ENCODE results near the gene SERPINA6. TPM values are rescaled to one million over a fixed set of nuclear protein-coding genes. Genes with fewer than 3 reads are reported as not detected.
"Not testable (repeated sequence)": the region's sequence is repeated elsewhere in the genome, so short reads cannot be mapped to it uniquely, and the experiment has no call there.

Gene SERPINA6
- total RNA-seq, 1 donor from 2014 or later, result not detected

- POLR2A ChIA-PET, result no interaction called here
- TF ChIP-seq CTCF (IDR thresholded peaks at IDR 0.05), result no peak
- H3K9me3 Mint-ChIP-seq, result peaks cover 21% of the 10 kb centered on the region
- H3K4me1 Mint-ChIP-seq, result no peaks in the 10 kb centered on the region
- H3K27ac Mint-ChIP-seq, result no peak overlapping the region
- no peaks in the 10 kb centered on the region for H3K27me3 Mint-ChIP-seq
- H3K4me3 Mint-ChIP-seq, result no peak overlapping the region
- intact Hi-C loops (cut with micrococcal nuclease), result no loop called here
- DNase-seq (no peak), ATAC-seq (ENCODE audit: low read depth) (no peak)
- no peaks in the 10 kb centered on the region for H3K36me3 Mint-ChIP-seq (ENCODE audit: low read depth)
- CTCF ChIA-PET, result no interaction called here
Observed at GRCh38 chr14:94306047-94306978, 16.8 kb downstream of the SERPINA6 start.

- DNase-seq, result no peak
- H3K4me1 Mint-ChIP-seq, result no peaks in the 10 kb centered on the region
- peaks cover 21% of the 10 kb centered on the region for H3K9me3 Mint-ChIP-seq
- POLR2A ChIA-PET, result no interaction called here
- TF ChIP-seq CTCF (IDR thresholded peaks at IDR 0.05), result no peak
- no peaks in the 10 kb centered on the region for H3K36me3 Mint-ChIP-seq (ENCODE audit: low read depth)
- no peak overlapping the region for H3K4me3 Mint-ChIP-seq
- no peak for ATAC-seq (ENCODE audit: low read depth)
- no peaks in the 10 kb centered on the region for H3K27me3 Mint-ChIP-seq
- no peak overlapping the region for H3K27ac Mint-ChIP-seq
- CTCF ChIA-PET, result no interaction called here
- intact Hi-C loops (cut with micrococcal nuclease), result no loop called here
Observed at GRCh38 chr14:94305620-94306019, 17.5 kb downstream of the SERPINA6 start.

- intact Hi-C loops (cut with micrococcal nuclease), result no loop called here
- H3K4me3 Mint-ChIP-seq, result no peak overlapping the region
- ChIA-PET CTCF (no interaction called here), POLR2A (no interaction called here)
- ATAC-seq (ENCODE audit: low read depth) (no peak), DNase-seq (no peak)
- no peak for TF ChIP-seq CTCF (IDR thresholded peaks at IDR 0.05)
- H3K27me3 Mint-ChIP-seq, result no peaks in the 10 kb centered on the region
- no peaks in the 10 kb centered on the region for H3K4me1 Mint-ChIP-seq
- no peaks in the 10 kb centered on the region for H3K36me3 Mint-ChIP-seq (ENCODE audit: low read depth)
- H3K9me3 Mint-ChIP-seq, result peaks cover 21% of the 10 kb centered on the region
- no peak overlapping the region for H3K27ac Mint-ChIP-seq
Observed at GRCh38 chr14:94304243-94304642, 18.9 kb downstream of the SERPINA6 start.

GRCh38 chr14:94303111-94303510 lies 20.0 kb downstream of the SERPINA6 start:
- ChIA-PET CTCF (no interaction called here), POLR2A (no interaction called here)
- Mint-ChIP-seq H3K4me3 (no peak overlapping the region), H3K27ac (no peak overlapping the region), H3K9me3 (peaks cover 14% of the 10 kb centered on the region), H3K4me1 (no peaks in the 10 kb centered on the region), H3K36me3 (ENCODE audit: low read depth) (no peaks in the 10 kb centered on the region), H3K27me3 (no peaks in the 10 kb centered on the region)
- TF ChIP-seq CTCF (IDR thresholded peaks at IDR 0.05), result no peak
- intact Hi-C loops (cut with micrococcal nuclease), result no loop called here
- DNase-seq, result no peak
- ATAC-seq (ENCODE audit: low read depth), result no peak

DNA sequence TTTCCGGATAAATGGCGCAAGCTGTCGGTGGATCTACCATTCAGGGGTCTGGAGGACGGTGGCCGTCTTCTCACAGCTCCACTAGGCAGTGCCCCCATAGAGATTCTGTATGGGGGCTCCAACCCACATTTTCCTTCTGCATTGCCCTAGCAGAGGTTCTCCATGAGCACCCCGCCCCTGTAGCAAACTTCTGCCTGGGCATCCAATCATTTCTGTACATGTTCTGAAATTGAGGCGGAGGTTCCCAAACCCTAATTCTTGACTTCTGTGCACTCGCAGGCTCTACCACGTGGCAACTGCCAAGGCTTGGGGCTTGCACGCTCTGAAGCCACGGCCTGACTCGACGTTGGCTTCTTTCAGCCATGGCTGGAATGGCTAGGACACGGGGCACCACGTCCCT lies 25.0 kb downstream of the SERPINA6 start:
- Mint-ChIP-seq H3K36me3 (ENCODE audit: low read depth) (no peaks in the 10 kb centered on the region), H3K4me1 (no peaks in the 10 kb centered on the region), H3K27ac (no peak overlapping the region), H3K4me3 (no peak overlapping the region), H3K9me3 (no peaks in the 10 kb centered on the region), H3K27me3 (no peaks in the 10 kb centered on the region)
- CTCF ChIA-PET, result no interaction called here
- intact Hi-C loops (cut with micrococcal nuclease), result no loop called here
- POLR2A ChIA-PET, result no interaction called here
- DNase-seq (no peak), ATAC-seq (ENCODE audit: low read depth) (no peak)
- TF ChIP-seq CTCF (IDR thresholded peaks at IDR 0.05), result no peak

DNA sequence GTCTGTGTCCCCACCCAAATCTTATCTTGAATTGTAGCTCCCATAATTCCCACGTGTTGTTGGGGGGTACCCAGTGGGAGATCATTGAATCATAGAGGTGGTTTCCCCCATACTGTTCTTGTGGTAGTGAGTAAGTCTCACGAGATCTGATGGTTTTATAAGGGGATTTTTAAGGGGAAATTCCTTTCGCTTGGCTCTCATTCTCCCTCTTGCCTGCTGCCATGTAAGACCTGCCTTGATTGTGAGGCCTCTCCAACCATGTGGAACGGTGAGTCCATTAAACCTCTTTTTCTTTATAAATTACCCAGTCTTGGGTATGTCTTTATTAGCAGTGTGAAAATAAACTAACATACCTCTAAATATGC lies 27.0 kb downstream of the SERPINA6 start:
- H3K4me3 Mint-ChIP-seq; POLR2A ChIA-PET; ATAC-seq (ENCODE audit: low read depth); H3K36me3 Mint-ChIP-seq (ENCODE audit: low read depth); H3K27me3 Mint-ChIP-seq; H3K9me3 Mint-ChIP-seq; DNase-seq; H3K4me1 Mint-ChIP-seq; CTCF ChIA-PET; intact Hi-C loops (cut with micrococcal nuclease); H3K27ac Mint-ChIP-seq: not testable (repeated sequence)

All from activated B cell treated with CpG ODN at 0.5 μM for 24 hours (primary cell).